MCF 10A (cell line): ENCODE data around the gene PSEN2. TPM values are rescaled to one million over a fixed set of nuclear protein-coding genes. Genes with fewer than 3 reads are reported as not detected.
"Not testable (repeated sequence)": the region's sequence is repeated elsewhere in the genome, so short reads cannot be mapped to it uniquely, and the experiment has no call there.

ENCODE experiments used
- BruUV-seq: library from RNA; stranded (reverse); fragments of 400-500 nt; replicated peaks from 2 replicates; lab custom pipeline; 2021; lab: Mats Ljungman, UMichigan
- CTCF ChIA-PET: fragments of 300-600 bp; sonication (Branson Sonifier 250); formaldehyde crosslinking; extraction: SDS; loops from one replicate; lab custom pipeline; 2021; ENCODE audit warnings: antibody characterized with exemption, inconsistent platforms; lab: Yijun Ruan, JAX
- POLR2A ChIA-PET: fragments of 300-600, 350-650 bp; sonication (Branson Sonifier 250); formaldehyde crosslinking; extraction: SDS; loops from one replicate; lab custom pipeline; 2020; ENCODE audit warnings: antibody characterized with exemption, inconsistent platforms; lab: Yijun Ruan, JAX
- DNase-seq: peaks from one replicate; pipeline ENCODE4 v3.0.0-alpha.2; 2018; ENCODE audit not compliant: unreplicated experiment
- H3K27ac Mint-ChIP-seq: one replicate; pipeline ENCODE4 v1.8.0; 2022; ENCODE audit warnings: mild to moderate bottlenecking, low read depth, mixed read lengths; ENCODE audit not compliant: unreplicated experiment
- H3K27me3 Mint-ChIP-seq: one replicate; pipeline ENCODE4 v1.8.0; 2022; ENCODE audit warnings: mixed read lengths; ENCODE audit not compliant: insufficient read depth, unreplicated experiment
- H3K36me3 Mint-ChIP-seq: one replicate; pipeline ENCODE4 v1.8.0; 2022; ENCODE audit warnings: mild to moderate bottlenecking, moderate library complexity, mixed read lengths; ENCODE audit not compliant: insufficient read depth, unreplicated experiment
- H3K4me1 Mint-ChIP-seq: one replicate; pipeline ENCODE4 v1.8.0; 2022; ENCODE audit warnings: mixed read lengths; ENCODE audit not compliant: insufficient read depth, unreplicated experiment
- H3K4me3 Mint-ChIP-seq: one replicate; pipeline ENCODE4 v1.8.0; 2022; ENCODE audit warnings: mild to moderate bottlenecking, moderate library complexity, mixed read lengths; ENCODE audit not compliant: unreplicated experiment
- H3K9me3 Mint-ChIP-seq: one replicate; pipeline ENCODE4 v1.8.0; 2022; ENCODE audit warnings: mixed read lengths; ENCODE audit not compliant: unreplicated experiment
- intact Hi-C: fragments of 100-400 bp; cut with micrococcal nuclease; formaldehyde crosslinking; loops from 2 replicates; pipeline ENCODE4 v1.14.1; 2022
- total RNA-seq: library from RNA; stranded (reverse); gene quantifications from 2 replicates; pipeline ENCODE4 v1.2.3, GENCODE V29; 2022
- TF ChIP-seq, protein P1 (sequence below): fragments of 200-600 bp; IDR thresholded peaks from one replicate; pipeline ENCODE4 v1.8.0; 2022; ENCODE audit warnings: antibody characterized with exemption, mild to moderate bottlenecking; ENCODE audit not compliant: unreplicated experiment

The PSEN2 gene
- total RNA-seq, 1 experiment from 2014 or later = 31.3 TPM

DNA sequence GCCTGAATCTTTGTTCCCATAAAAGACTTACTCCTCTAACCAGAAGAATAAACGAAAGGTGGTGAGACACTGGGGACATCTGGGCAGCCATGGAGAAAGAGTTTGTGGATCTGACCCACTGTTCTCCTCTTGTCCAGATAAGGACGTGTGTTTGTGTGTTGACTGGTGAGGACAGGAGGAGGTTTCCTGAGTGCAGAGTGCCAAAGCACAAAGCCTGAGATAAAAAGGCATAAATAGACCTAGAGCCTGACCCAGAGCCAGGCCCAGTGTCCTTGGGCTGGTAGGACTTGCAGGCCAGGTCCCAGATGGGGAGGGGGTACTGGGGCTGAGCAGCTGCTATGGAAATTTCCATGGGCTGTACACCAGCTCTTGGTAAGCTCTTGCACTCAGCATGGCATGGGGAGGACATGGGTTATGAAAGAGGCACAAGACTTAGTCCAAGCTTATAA is 50.1 kb downstream of the PSEN2 start:
- H3K4me1 Mint-ChIP-seq = no peaks in the 10 kb centered on the region
- ChIA-PET CTCF (interaction anchor here (0.6 kb wide), 2 partner anchors 512 to 533 kb away, joined by 3 to 5 read pairs; no protein-coding TSS in a partner anchor), POLR2A (interaction anchor here (0.7 to 7.0 kb wide), 2 partner anchors 19 to 224 kb away, joined by 3 to 47 read pairs; partner anchors contain the start of gene COQ8A)
- intact Hi-C loops = no loop called here
- no peak overlapping the region for H3K4me3 Mint-ChIP-seq
- TF ChIP-seq, protein P1, sequence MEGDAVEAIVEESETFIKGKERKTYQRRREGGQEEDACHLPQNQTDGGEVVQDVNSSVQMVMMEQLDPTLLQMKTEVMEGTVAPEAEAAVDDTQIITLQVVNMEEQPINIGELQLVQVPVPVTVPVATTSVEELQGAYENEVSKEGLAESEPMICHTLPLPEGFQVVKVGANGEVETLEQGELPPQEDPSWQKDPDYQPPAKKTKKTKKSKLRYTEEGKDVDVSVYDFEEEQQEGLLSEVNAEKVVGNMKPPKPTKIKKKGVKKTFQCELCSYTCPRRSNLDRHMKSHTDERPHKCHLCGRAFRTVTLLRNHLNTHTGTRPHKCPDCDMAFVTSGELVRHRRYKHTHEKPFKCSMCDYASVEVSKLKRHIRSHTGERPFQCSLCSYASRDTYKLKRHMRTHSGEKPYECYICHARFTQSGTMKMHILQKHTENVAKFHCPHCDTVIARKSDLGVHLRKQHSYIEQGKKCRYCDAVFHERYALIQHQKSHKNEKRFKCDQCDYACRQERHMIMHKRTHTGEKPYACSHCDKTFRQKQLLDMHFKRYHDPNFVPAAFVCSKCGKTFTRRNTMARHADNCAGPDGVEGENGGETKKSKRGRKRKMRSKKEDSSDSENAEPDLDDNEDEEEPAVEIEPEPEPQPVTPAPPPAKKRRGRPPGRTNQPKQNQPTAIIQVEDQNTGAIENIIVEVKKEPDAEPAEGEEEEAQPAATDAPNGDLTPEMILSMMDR = no peak
- H3K27me3 Mint-ChIP-seq = no peaks in the 10 kb centered on the region
- H3K27ac Mint-ChIP-seq = no peak overlapping the region
- no TSS peak for BruUV-seq
- H3K9me3 Mint-ChIP-seq = no peaks in the 10 kb centered on the region
- no peaks in the 10 kb centered on the region for H3K36me3 Mint-ChIP-seq
- DNase-seq = no peak

DNA sequence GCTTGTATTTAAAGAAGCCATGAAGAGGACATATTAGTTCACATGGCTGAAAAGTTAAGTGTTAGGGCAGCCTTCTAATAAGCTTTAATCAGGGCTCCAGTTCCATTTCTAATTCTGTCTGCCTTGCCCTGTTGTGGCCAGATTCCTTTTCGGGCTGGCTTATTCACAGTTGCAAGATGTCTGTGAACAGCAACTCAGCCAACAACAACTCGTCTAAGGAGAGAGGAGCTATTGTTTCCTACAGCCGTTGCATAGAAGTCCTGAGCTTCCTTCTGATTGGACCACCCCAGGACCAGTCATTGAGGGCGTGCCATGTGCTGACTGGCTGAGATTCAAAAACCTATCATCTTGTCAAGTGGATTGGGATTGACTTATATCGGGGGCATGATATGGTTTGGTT is 51.1 kb downstream of the PSEN2 start:
- H3K4me3 Mint-ChIP-seq = no peak overlapping the region
- no peak for DNase-seq
- intact Hi-C loops = no loop called here
- TF ChIP-seq, protein P1 = no peak
- no peaks in the 10 kb centered on the region for H3K36me3 Mint-ChIP-seq
- BruUV-seq = no TSS peak
- H3K9me3 Mint-ChIP-seq = peaks cover 3% of the 10 kb centered on the region
- no peaks in the 10 kb centered on the region for H3K4me1 Mint-ChIP-seq
- ChIA-PET POLR2A (interaction anchor here (0.7 to 7.0 kb wide), 4 partner anchors 10 to 225 kb away, joined by 3 to 47 read pairs (median 3); partner anchors contain the start of gene COQ8A), CTCF (interaction anchor here (0.5 to 0.7 kb wide), 5 partner anchors 16 to 481 kb away, joined by 3 to 4 read pairs (median 3); no protein-coding TSS in a partner anchor)
- no peaks in the 10 kb centered on the region for H3K27me3 Mint-ChIP-seq
- no peak overlapping the region for H3K27ac Mint-ChIP-seq

DNA sequence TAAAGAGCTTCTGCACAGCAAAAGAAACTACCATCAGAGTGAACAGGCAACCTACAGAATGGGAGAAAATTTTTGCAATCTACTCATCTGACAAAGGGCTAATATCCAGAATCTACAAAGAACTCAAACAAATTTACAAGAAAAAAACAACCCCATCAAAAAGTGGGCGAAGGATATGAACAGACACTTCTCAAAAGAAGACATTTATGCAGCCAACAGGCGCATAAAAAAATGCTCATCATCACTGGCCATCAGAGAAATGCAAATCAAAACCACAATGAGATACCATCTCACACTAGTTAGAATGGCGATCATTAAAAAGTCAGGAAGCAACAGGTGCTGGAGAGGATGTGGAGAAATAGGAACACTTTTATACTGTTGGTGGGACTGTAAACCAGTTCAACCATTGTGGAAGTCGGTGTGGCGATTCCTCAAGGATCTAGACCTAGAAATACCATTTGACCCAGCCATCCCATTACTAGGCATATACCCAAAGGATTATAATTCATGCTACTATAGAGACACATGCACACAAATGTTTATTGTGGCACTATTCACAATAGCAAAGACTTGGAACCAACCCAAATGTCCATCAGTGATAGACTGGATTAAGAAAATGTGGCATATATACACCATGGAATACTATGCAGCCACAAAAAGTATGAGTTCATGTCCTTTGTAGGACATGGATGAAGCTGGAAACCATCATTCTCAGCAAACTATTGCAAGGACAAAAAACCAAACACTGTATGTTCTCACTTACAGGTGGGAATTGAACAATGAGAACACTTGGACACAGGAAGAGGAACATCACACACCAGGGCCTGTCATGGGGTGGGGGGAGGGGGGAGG is 59.1 kb downstream of the PSEN2 start:
- CTCF ChIA-PET, H3K27ac Mint-ChIP-seq, H3K9me3 Mint-ChIP-seq, H3K4me3 Mint-ChIP-seq, H3K4me1 Mint-ChIP-seq, intact Hi-C loops, H3K27me3 Mint-ChIP-seq, BruUV-seq, H3K36me3 Mint-ChIP-seq, DNase-seq: not testable (repeated sequence)
- POLR2A ChIA-PET = interaction anchor here (2.0 kb wide), 1 partner anchor 10 kb away, joined by 17 read pairs; the partner anchor contains the start of gene COQ8A

DNA sequence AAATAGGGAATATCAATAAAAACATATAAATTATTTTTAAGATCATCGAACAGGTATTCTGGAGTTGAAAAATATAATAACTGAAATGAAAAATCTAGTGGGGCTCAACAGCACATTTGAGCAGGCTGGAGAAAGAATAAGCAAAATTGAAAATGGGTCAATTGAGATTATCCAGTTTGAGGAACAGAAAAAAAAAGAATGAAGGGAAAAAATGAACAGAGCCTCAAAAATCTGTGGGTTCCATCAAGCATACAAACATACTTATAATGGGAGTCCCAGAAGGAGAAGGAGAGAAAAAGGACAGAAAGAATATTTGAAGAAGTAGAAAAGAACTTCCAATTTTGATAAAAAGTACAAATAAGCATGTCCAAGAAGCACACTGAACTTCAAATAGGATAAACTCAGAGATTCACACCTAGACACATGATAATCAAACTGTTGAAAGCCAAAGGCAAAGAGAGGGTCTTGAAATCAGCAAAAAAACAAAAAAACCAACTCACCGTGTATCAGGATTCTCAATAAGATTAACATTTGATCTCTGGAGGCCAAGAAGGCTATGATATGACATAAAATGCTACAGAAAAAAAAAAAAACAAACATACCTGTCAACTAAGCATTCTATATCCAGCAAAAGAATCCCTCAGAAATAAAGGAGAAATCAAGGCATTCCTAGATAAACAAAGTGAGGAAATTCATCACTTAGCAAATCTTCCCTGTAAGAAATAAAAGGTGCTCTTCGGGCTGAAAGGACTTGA is 64.2 kb downstream of the PSEN2 start:
- no peak for DNase-seq
- Mint-ChIP-seq H3K9me3 (peaks cover 5% of the 10 kb centered on the region), H3K36me3 (no peaks in the 10 kb centered on the region), H3K27ac (no peak overlapping the region), H3K4me1 (peaks cover 6% of the 10 kb centered on the region), H3K27me3 (no peaks in the 10 kb centered on the region), H3K4me3 (no peak overlapping the region)
- CTCF ChIA-PET = no interaction called here
- intact Hi-C loops = loop anchor here (5.0 kb wide), 1 partner anchor 62 kb away; the partner anchor contains the start of gene PSEN2
- TF ChIP-seq, protein P1 = no peak
- BruUV-seq = no TSS peak
- POLR2A ChIA-PET = interaction anchor here (0.6 kb wide), 1 partner anchor 445 kb away, joined by 4 read pairs; no protein-coding TSS in a partner anchor
